GM21786 (cell line): ENCODE measurements around the gene COL4A1.
"Not testable (repeated sequence)": the region's sequence is repeated elsewhere in the genome, so short reads cannot be mapped to it uniquely, and the experiment has no call there.

Experiments used
- ATAC-seq: cut with Tn5 transposase; IDR thresholded peaks from one replicate; pipeline ENCODE4 v1.9.1; 2021; ENCODE audit not compliant: unreplicated experiment

COL4A1 gene

DNA sequence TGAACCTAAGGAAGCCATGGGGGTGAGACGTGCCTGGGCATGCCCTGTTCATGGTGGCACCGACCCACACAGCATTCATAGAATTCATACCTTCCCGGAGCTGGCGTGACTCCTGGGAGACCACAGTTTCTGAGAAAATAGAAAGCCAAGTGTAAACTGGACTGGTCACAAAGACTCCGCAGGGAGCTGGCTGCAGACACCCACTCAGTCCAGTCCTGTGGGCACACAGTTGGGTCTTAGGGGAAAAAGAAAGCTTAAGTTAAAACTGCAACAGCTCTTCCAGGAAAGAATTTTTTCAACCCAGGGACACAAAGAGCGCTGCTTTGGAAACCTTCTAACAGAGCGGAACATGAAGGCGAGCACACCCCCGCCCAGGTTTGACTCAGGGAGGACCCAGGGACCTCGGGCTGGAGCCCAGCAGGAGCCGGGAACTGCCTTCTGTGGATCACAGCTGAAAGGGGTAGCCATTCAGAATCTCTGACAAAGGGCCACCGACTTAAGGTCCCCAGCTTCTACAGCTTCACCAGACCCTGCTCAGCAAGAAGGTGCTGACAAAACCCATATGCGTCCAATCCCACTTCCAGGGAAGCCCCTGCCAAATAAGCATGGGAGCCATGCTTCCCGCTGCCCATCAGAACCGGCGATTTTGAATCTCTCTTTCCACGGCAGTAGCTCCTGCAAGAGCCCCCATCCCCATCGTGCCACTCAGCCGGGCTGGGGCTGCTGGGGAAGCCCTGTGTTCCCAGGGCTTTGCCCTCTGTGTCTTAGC lies 183.7 kb downstream of the COL4A1 start:
- ATAC-seq = no peak

DNA sequence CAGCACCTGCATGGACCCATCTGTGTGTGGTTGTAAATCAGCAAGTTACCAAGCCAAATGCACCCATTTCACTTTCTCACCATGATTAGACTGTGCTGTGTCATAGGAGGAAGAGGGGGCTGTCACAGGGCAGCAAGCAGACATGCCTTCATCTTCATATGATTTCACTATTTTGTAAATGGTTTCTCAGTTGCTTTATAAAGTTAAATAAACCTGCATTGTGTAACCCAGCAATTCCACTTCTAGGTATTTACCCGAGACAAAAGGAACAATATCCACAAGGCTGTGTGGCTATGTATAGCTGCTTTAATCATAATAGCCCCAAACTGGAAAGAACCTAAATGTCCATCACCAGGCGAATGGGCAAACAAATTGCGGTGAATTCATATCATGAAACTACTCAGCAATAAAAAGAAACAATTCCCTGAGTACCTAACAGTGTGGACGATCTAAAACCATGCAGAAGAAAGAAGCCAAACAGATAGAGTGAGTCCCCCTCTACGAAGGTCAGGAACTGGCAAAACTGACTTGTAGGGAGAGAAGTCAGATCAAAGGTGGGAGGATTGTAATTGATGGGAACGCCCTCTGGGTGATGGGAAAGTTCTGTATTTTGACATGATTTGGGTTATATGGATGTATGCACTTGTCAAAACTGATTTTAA lies 185.4 kb downstream of the COL4A1 start:
- ATAC-seq = no peak

DNA sequence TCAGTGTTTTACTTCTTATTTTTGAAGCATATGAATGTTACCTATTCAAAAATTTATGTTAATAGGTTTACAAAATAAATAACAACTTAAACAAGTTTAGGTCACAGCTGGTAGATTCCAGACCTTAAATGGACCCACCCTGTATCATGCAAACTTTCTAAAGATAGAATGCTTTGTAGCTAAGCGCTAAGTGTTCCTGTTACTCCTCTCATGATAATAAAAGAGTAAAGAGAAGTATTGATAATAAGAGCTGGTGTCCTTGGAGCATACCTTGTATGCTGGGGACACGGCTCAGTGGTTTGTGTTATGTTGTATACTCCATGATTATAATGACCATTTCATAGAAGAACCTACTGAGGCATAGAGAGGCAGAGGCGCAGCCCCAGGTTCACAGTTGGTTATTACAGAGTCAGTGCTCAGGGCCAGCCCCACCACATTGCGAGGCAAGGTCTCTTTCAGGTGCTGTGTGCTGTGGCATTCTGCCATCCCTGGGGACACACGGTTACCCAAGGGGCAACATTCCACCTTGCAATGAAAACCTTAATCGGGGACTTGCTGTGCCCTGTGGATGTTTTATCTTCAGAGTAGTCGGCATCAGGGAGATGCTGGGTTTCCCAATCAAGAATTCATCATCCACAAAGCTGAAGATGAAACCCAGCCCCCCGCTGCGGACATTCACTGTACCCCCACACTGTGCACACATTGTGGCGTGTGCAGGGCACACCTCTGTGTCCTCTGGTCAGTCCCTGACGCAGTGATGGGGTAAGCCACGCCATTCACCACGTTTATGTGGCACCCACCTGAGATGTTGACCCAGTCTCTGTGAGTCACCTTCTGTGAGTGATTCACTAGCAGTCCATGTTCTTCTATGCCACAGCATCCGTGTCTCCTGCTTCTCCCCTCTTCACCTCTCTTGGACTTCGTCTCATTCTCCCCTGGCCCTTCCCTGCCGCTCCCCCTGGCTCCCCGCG lies 186.7 kb downstream of the COL4A1 start:
- ATAC-seq = no peak

DNA sequence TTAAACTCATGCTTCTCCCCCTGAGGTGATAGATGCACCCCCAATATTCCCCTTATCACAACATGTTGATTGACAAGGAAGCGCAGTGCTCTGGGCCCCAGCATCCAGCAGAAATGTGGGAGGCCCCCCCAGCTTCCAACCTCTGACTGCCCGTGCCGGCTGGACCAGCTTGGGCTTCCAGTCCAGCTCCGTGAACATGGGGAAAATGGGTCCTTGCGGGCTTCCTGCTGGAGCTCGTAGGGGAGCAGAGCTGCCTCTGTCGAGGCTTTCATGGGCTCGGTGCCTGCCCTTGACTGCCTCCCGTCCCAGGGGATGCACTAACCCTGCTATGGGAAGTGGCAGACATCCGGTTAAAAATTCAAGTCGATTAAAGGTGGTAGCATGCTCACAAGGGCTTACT lies 188.9 kb downstream of the COL4A1 start:
- ATAC-seq = no peak

DNA sequence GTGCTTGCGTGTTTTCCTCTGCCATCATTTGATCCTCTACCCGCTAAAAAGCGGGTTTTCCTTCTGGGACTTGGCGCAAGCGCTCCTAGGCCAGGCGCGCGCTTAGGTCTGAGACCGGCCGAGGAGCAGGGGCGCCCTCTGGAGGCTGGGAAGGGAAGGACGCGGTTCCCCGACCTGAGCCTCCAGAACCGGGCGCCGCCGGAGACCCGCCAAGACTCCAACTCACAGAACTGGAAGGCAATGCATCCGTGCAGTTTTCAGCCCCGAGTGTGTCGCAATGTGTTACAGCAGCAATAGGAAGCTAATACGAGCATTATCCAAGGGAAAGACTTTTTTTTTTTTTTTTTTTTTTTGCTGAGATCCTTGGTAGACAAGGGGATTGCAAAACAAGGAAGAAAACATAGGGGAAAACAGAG lies 190.9 kb downstream of the COL4A1 start:
- ATAC-seq = peak; percentile 53

DNA sequence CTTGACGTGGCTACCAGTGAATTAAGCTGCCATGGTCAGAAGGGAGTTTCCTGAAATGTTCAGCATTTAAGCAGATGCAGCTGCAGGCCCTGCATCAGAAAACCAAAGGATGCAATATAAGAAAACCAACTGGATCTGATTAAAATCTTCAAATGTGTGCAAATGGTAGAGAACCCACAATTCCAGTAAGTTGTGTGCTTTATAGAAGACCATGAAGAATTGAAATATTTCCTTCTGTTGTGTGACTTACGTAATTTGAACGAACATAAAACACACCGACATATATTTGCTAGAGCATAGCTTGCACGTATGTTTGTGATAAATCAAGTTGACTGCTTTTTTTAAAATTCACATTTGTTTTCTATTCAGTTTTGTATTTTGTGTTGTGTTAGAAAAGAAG lies 191.4 kb downstream of the COL4A1 start:
- no peak for ATAC-seq

DNA sequence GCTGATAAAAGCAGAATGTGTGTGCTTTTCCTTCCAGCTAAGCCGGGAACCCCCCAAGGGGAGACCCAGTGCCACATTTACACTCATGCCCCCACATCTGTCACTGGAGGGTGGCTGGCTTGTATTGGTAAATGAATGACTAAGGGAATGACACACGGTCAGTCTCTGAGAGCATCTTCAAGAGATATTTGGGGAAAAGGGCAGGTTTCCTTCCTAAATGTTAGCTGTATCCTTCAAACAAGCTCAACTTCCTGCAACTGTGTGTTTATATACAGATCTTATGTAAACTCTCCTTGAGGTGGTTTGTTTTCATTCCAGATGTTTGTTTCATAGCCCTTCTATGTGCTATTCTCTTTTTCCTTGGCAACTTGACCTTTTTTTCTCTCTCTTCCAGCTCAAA lies 192.6 kb downstream of the COL4A1 start:
- ATAC-seq = no peak

DNA sequence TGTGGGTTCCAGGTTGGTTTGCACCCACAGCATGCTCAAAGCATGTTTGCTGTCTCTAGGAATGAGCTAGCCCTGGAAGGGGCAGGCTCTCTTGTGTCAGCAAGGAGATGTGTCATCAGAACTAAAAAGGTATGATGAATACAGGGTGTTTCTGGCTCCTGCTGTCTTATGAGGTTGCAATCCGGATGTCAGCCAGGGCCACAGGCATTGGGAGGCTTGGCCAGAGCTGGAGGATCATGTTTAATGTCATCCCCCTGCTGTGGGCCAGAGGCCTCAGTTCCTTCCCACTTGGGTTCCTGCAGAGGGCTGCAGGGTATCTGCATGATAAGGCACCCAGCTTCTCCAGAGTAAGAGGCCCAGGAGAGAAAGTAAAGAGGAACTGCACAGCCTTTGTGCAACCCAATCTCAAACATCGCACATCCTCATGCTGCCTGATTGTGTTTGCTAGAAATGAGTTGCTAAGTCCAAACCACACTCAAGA lies 193.6 kb downstream of the COL4A1 start:
- no peak for ATAC-seq

DNA sequence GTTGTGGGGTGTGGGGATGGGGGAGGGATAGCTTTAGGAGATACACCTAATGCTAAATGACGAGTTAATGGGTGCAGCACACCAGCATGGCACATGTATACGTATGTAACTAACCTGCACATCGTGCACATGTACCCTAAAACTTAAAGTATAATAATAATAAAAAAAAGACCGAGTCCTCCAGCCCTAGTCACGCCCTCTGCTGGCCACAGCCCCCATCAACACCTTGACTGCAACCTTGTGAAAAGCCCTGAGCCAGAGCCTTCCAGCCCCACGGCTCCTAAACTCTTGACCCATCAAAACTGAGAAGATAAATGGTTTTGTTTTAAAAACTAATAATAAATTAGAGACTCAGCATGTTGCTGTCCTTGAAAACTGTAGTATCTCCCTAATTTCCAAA lies 194.6 kb downstream of the COL4A1 start:
- not testable (repeated sequence) for ATAC-seq

DNA sequence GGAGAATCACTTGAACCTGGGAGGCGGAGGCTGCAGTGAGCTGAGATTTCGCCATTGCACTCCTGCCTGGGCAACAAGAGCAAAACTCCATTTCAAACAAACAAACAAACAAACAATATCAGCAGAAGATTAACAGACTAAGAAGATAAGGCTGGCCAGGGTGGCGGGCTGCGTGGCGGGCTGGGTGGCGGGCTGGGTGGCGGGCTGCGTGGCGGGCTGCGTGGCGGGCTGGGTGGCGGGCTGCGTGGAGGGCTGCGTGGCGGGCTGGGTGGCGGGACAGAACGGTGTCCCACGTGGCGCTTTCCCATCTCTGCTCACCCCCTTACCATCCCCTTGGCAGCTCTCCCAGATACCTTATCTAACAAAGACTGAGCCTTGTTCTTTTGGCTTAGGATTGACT lies 196.2 kb downstream of the COL4A1 start:
- ATAC-seq = no peak

DNA sequence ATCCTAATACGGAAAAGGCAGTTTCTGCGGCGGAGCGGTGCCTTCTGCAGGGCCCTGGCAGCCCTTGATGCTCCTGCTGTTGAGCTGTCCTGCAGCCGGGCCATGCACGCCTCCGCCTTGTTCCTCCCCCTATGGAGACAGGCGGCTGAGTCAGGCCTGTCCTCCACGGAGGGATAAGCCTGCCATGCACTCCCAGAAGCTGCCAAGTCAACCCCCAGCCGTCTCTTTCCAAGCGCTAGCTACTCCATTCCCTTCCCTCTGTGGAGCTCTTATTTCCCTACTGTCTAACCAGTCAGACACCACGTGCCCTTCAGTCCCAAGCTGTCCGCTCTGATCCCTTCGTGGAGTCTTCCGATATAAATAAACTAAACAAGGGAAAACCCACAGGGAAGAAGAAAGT lies 197.0 kb downstream of the COL4A1 start:
- ATAC-seq = no peak

DNA sequence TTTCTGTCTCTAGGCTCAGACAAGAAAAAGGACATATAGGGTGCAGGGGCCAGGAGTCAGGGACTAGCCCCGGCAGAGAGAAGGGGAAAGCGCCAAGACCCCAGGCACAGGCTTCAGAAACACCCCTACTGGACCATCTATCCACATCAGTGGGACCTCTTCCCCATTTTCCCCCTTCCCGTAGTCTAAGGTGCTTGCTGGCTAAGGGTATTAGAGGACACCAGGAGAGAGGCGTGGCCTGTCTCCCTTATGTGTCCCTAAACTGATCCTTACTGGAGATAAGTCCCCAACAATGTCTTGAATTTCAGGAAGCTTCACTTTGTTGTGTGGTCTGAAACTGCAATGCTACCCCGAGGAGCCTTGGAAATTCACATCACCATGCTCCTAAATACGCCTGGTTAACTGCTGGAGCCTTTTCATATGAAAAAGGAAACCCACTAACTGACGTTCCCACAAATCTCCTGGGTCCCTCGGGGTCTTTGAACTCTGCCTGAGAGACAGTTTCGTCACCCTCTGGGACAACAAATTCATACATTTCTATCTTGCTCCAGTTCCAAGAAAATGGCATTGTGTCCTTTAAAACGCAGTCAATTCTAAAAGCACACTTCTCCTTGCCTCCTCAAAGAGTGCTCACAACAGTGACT lies 197.7 kb downstream of the COL4A1 start:
- ATAC-seq = no peak

DNA sequence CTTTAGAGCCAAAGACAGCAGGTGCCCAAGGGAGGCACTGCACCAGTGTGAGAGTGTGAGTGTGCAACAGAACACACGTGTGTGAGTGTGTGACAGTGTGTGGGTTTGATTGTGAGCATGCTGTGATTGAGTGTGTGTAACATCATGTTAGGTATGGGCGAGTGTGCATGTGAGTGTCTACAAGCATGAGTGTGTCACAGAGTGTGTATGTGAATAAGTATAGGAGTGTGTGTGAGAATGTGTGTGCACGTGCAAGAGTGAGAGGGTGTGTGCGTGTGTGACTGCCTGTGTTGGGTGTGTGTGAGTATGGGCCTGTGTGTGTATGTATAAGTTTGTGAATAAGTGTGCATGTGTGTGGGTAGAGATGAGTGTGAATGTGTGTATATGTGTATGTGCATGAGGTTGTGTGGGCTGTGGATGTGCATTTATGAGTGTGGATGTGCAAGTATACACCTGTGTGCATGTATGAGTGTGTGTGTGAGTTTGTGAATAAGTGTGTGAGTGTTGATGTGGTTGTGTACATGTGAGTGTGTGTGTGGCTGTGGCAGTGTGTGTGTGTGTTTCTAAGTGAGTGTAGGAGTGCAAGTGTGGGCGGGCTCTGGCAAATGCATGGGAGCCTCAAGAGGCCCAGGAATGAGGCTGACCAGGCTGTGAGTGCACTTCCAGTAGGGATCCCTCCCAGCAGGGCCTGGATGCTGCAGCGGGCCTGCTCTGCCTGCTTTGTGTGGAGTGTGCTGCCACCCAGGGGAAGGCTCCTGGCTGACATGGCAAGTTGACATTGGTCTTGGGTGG lies 198.4 kb downstream of the COL4A1 start:
- no peak for ATAC-seq

DNA sequence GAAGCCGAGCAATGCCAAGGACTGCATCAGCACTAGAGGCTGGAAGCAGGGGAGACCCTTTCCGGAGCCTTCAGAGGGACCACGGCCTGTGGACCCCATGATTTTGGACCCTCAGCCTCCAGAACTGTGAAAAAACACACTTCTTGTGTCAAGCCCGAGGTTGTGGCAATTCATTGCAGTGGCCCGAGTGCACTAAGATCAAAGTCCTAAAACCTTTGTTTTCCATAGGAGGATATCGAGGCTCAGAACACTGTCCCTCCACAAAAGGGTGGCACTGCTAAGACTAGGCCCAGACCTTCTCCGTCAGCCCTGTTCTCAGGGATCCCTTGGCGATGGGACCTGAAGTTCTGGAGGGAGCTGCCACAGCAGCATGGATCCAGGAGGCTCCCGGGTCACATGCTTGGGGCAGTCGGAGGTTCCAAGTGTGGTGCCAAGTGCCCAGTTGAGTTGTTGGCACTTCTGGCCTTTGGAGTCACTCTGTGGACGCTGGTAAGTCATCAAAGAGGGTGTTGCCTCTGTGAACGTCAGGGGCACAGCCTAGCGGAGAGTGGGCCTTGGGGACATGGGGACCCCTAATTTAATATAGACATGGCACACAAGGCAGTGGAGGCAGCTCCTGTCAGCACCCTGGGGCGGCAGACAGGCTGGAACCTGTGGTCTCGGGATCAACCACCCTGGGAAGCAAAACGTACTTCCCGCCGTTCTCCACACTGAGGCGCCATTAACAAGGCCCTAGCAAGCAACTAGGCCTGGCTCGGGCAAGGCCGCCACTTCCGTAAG lies 199.2 kb downstream of the COL4A1 start:
- ATAC-seq = no peak

DNA sequence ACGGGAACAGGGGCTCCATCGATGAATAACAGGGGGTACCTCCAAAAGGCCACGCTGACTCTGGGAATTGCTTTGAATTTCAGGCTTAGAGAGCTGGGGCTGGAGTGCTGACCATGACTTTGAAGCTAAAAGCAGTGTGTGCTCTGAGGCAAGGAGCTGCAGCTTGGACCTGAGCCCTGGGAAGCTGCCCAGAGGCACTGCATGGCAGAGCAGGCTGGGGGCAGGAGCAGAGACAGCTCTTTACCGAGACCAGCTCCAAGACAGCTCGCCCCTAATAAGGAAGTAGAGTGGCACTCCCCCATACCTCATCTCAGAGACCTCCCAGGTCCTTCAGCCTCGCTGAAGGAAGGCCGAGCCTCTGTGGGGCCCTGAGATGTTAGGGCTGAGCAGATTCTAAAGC lies 200.2 kb downstream of the COL4A1 start:
- no peak for ATAC-seq

DNA sequence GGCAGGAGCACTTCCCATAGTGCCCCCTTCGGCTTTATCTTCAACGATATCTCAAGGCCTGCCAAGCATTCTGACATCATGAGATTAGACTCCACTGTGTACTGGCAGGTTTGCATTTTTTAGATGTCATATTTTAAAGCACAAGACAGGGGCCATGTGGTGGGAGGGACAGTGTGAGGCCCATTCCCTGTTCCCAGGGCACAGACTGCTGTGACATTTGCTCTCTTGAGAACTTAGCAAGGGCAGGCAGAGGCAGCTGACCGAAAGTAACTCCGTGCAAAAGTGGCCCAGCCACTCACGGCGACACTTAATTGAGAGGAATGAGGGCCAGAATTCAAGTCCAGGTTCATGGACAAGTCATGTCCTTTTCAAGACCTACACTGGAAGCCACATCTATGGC lies 201.8 kb downstream of the COL4A1 start:
- ATAC-seq = no peak

DNA sequence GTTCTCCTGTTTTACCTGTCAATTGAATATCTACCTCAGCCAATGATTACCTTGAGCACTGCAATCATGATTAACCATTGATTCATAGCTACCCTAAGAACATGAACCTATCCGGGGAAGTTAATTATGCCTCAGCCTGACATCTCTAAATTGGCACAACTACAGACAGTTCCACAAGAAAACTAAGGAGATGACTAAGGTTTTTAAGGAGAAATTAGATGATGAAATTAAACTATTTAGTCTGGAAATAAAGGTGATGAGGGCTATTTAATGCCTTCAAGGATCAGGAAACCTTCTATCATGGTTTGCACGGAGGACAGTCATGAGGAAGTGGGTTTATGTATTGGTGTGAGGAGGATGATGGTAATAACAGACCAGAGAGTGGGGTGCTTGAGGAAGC lies 203.4 kb downstream of the COL4A1 start:
- ATAC-seq = no peak

DNA sequence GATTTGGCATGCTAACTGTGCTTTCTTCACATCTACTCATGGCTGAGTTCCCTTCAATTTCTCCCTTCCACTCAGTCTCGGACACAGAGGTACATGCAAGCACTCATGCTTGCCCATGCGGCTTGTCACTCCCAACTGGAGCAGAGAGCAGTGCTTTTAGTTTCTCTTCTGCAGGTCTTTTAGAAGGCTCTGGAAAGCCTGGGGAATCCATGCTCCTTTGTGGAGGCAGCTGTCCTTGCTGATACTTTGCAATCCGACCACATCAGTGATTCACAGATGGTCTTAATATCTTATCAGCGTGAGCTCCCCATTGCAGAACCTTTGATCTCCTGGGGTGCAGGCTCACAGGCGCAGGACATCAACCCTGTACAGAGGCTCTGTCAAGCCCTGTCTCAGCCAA lies 203.9 kb downstream of the COL4A1 start:
- ATAC-seq = no peak

DNA sequence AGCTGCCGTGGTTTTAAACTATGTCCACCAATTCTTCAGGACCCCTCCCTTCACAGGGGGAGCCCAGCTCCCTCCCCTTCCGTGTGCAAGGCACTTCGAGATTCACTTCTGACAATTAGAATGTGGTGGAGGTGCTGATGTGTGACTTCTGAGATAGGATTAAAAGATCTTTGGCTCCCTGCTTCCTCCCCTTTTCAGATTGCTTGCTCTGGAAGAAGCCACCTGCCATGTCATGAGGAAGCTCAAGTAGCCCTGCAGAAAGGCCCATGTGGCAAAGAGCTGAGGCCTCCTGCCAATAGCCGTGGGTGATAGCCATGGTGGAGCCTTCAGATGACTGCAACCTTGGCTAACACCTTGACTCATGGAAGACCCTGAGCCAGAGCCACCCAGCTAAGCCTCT lies 204.9 kb downstream of the COL4A1 start:
- no peak for ATAC-seq
